ENCODE results near the gene TOPORS. TPM values are rescaled to one million over a fixed set of nuclear protein-coding genes. Genes with fewer than 3 reads are reported as not detected.

TOPORS gene
- total and polyA plus RNA-seq, 2 donors (not counting 1 experiment from before 2014, with no cell fraction given): 10.1 to 21.4 TPM

DNA sequence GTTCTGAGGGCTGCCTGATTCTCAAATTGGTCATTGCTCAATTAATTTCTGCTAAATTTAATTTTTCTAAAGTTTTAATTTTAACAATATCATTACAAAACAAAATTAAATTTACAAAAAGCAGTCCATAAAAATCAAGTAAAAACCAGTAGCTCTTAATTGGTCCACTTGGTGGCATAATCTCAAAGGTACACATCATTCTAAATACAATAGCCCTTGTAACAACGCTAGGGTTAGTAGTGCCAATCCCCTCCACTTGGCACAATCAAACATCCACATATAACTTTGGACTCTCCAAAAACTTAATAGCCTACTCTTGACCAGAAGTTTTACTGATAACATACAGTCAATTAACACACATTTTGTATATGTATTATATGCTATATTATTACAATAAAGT lies 22.5 kb upstream of the TOPORS start:
- ATAC-seq (ENCODE audit: low read depth) (no peak), DNase-seq (no peak)
- Histone ChIP-seq H3K27ac (ENCODE audit: low read length in 2 of 2) (no peak overlapping the region), H4K20me1 (ENCODE audit: control insufficient read depth, insufficient read depth, low read length, poor library complexity, severe bottlenecking) (no peaks in the 10 kb centered on the region), H3K79me2 (ENCODE audit: control insufficient read depth, insufficient read depth, low read length) (peaks cover 26% of the 10 kb centered on the region), H3K9ac (ENCODE audit: low read length) (no peak overlapping the region), H3K4me3 (ENCODE audit: control extremely low read depth in 1 of 5, extremely low read depth in 1 of 5, insufficient read depth in 1 of 5, low read depth in 2 of 5, low read length in 4 of 5) (no peak overlapping the region), H3K4me2 (replicated peaks; ENCODE audit: low read depth, low read length, poor library complexity, severe bottlenecking) (no peak overlapping the region), H3K27me3 (replicated peaks in 1 of 4; ENCODE audit: control extremely low read depth in 1 of 4, control insufficient read depth in 3 of 4, insufficient read depth in 4 of 4, low read length in 3 of 4) (peaks cover 0 to 7% (median 2%) of the 10 kb centered on the region in 4 experiments), H2AFZ (ENCODE audit: insufficient read depth, low read depth, low read length, poor library complexity, severe bottlenecking) (no peak overlapping the region), H3K4me1 (ENCODE audit: control insufficient read depth in 2 of 2, insufficient read depth in 2 of 2, low read length in 2 of 2) (peaks cover 15 to 17% of the 10 kb centered on the region in 2 donors), H3K9me3 (ENCODE audit: control extremely low read depth in 1 of 3, control insufficient read depth in 2 of 3, insufficient read depth in 1 of 3, low read length in 2 of 3) (no peaks in the 10 kb centered on the region), H3K36me3 (replicated peaks in 1 of 2; ENCODE audit: control extremely low read depth in 1 of 2, control insufficient read depth in 1 of 2, extremely low read depth in 1 of 2, insufficient read depth in 2 of 2, low read length in 1 of 2) (no peaks in the 10 kb centered on the region)
- Mint-ChIP-seq H3K27me3 (peaks cover 21% of the 10 kb centered on the region), H3K4me3 (no peak overlapping the region), H3K27ac (no peak overlapping the region), H3K9me3 (ENCODE audit: insufficient read depth) (no peaks in the 10 kb centered on the region), H3K4me1 (peaks cover 25% of the 10 kb centered on the region)
- intact Hi-C loops (cut with micrococcal nuclease): loop anchor here (5.0 kb wide), 2 partner anchors 33 to 143 kb away; no protein-coding TSS in a partner anchor
- no CpG with 5 or more reads among the region's 1 CpG for WGBS (ENCODE audit: insufficient coverage)
- ChIA-PET CTCF (interaction anchor here (0.8 to 4.0 kb wide), 3 partner anchors 17 to 197 kb away, joined by 3 to 128 read pairs (median 30); partner anchors contain the start of genes SMIM27 and TOPORS), POLR2A (interaction anchor here (0.7 kb wide), 1 partner anchor 26 kb away, joined by 6 read pairs; no protein-coding TSS in a partner anchor)
- TF ChIP-seq, protein P1, sequence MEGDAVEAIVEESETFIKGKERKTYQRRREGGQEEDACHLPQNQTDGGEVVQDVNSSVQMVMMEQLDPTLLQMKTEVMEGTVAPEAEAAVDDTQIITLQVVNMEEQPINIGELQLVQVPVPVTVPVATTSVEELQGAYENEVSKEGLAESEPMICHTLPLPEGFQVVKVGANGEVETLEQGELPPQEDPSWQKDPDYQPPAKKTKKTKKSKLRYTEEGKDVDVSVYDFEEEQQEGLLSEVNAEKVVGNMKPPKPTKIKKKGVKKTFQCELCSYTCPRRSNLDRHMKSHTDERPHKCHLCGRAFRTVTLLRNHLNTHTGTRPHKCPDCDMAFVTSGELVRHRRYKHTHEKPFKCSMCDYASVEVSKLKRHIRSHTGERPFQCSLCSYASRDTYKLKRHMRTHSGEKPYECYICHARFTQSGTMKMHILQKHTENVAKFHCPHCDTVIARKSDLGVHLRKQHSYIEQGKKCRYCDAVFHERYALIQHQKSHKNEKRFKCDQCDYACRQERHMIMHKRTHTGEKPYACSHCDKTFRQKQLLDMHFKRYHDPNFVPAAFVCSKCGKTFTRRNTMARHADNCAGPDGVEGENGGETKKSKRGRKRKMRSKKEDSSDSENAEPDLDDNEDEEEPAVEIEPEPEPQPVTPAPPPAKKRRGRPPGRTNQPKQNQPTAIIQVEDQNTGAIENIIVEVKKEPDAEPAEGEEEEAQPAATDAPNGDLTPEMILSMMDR (IDR thresholded peaks at IDR 0.05): no peak
- TF ChIP-seq EZH2 (IDR thresholded peaks at IDR 0.05; ENCODE audit: borderline replicate concordance, insufficient read depth, low read depth, low read length, poor library complexity, severe bottlenecking): no peak

DNA sequence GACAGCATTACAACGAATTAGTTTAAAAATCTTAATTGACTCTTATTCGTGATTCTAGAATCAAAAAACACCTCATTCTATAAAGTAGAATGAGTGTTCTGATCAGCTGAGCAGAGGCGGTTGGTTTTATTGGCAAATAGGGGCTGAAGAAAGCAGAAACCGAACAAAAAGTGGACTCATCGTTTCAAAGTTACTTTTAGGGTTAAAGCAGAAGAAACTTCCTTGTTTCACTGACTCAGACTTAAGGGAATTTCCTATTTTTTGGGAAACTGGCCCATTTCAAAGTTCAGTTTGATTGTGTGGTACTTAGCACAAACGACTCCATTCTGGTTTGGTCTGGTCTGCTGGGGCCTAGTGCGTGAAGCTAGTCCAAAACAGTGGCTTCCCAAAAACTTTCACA lies 21.4 kb upstream of the TOPORS start:
- Histone ChIP-seq H3K4me3 (ENCODE audit: control extremely low read depth in 1 of 5, extremely low read depth in 1 of 5, insufficient read depth in 1 of 5, low read depth in 2 of 5, low read length in 4 of 5) (peak overlapping the region in 1 of 5 experiments; percentile 87), H4K20me1 (ENCODE audit: control insufficient read depth, insufficient read depth, low read length, poor library complexity, severe bottlenecking) (no peaks in the 10 kb centered on the region), H2AFZ (ENCODE audit: insufficient read depth, low read depth, low read length, poor library complexity, severe bottlenecking) (peak overlapping the region; percentile 85), H3K27me3 (replicated peaks in 1 of 4; ENCODE audit: control extremely low read depth in 1 of 4, control insufficient read depth in 3 of 4, insufficient read depth in 4 of 4, low read length in 3 of 4) (peaks cover 0 to 7% (median 2%) of the 10 kb centered on the region in 4 experiments), H3K4me2 (replicated peaks; ENCODE audit: low read depth, low read length, poor library complexity, severe bottlenecking) (peak overlapping the region; percentile 88), H3K27ac (ENCODE audit: low read length in 2 of 2) (peak overlapping the region; percentile 82 to 83), H3K79me2 (ENCODE audit: control insufficient read depth, insufficient read depth, low read length) (peaks cover 36% of the 10 kb centered on the region), H3K4me1 (ENCODE audit: control insufficient read depth in 2 of 2, insufficient read depth in 2 of 2, low read length in 2 of 2) (peaks cover 15 to 17% of the 10 kb centered on the region in 2 donors), H3K9me3 (ENCODE audit: control extremely low read depth in 1 of 3, control insufficient read depth in 2 of 3, insufficient read depth in 1 of 3, low read length in 2 of 3) (no peaks in the 10 kb centered on the region), H3K9ac (ENCODE audit: low read length) (peak overlapping the region; percentile 87), H3K36me3 (replicated peaks in 1 of 2; ENCODE audit: control extremely low read depth in 1 of 2, control insufficient read depth in 1 of 2, extremely low read depth in 1 of 2, insufficient read depth in 2 of 2, low read length in 1 of 2) (no peaks in the 10 kb centered on the region)
- POLR2A ChIA-PET: interaction anchor here (0.6 to 2.5 kb wide), 4 partner anchors 22 to 716 kb away, joined by 5 to 10 read pairs (median 8); partner anchors contain the start of genes NFX1, SMIM27 and TOPORS
- H3K9me3 Mint-ChIP-seq (ENCODE audit: insufficient read depth): no peaks in the 10 kb centered on the region
- H3K27me3 Mint-ChIP-seq: peaks cover 13% of the 10 kb centered on the region
- ATAC-seq (ENCODE audit: low read depth): no peak
- DNase-seq: no peak
- TF ChIP-seq, protein P1 (IDR thresholded peaks at IDR 0.05): no peak
- no peak for TF ChIP-seq EZH2 (IDR thresholded peaks at IDR 0.05; ENCODE audit: borderline replicate concordance, insufficient read depth, low read depth, low read length, poor library complexity, severe bottlenecking)
- intact Hi-C loops (cut with micrococcal nuclease): loop anchor here (1.0 to 5.0 kb wide), 6 partner anchors 22 to 451 kb away; partner anchors contain the start of genes ACO1, APTX, DNAJA1 and RIGI
- CTCF ChIA-PET: interaction anchor here (0.8 to 4.0 kb wide), 5 partner anchors 16 to 196 kb away, joined by 3 to 128 read pairs (median 28); partner anchors contain the start of genes ACO1, RIGI, SMIM27 and TOPORS
- 100% methylated on average over 2 of the region's 7 CpGs for WGBS (ENCODE audit: insufficient coverage)
- peak overlapping the region; percentile 100 for H3K4me3 Mint-ChIP-seq
- H3K4me1 Mint-ChIP-seq: peaks cover 25% of the 10 kb centered on the region
- H3K27ac Mint-ChIP-seq: peak overlapping the region; percentile 56

All from B cell (primary cell).